ENCODE data around the gene PRR14L. TPM values are rescaled to one million over a fixed set of nuclear protein-coding genes. Genes with fewer than 3 reads are reported as not detected.
"Not testable (repeated sequence)": the region's sequence is repeated elsewhere in the genome, so short reads cannot be mapped to it uniquely, and the experiment has no call there.

PRR14L gene
- total and polyA plus RNA-seq, 9 donors: 12.4 to 19.7 (median 15.3) TPM

- peaks cover 30% of the 10 kb centered on the region for H3K36me3 ChIP-seq (ENCODE audit: control insufficient read depth, insufficient read depth, low read length)
Measured at GRCh38 chr22:31726692-31727091, 23.2 kb downstream of the PRR14L start.

GRCh38 chr22:31723723-31724122, 26.2 kb downstream of the PRR14L start:
- Histone ChIP-seq H3K4me3 (ENCODE audit: low read length) (no peak overlapping the region), H3K36me3 (ENCODE audit: control insufficient read depth, insufficient read depth, low read length) (peaks cover 44% of the 10 kb centered on the region), H3K27me3 (ENCODE audit: control insufficient read depth, insufficient read depth, low read length) (no peaks in the 10 kb centered on the region), H3K27ac (ENCODE audit: low read length) (no peak overlapping the region), H3K9me3 (replicated peaks; ENCODE audit: control insufficient read depth, low read depth, low read length) (no peaks in the 10 kb centered on the region), H3K4me1 (ENCODE audit: control insufficient read depth, insufficient read depth, low read length) (peaks cover 4% of the 10 kb centered on the region)
- DNase-seq: no peak
- 93% methylated on average over 2 of the region's 5 CpGs for WGBS (ENCODE audit: insufficient coverage)

More at GRCh38 chr22:31726692-31727091, 23.2 kb downstream of the PRR14L start:
- H3K27ac ChIP-seq (ENCODE audit: low read length): no peak overlapping the region
- no peaks in the 10 kb centered on the region for H3K9me3 ChIP-seq (replicated peaks; ENCODE audit: control insufficient read depth, low read depth, low read length)
- no peak for DNase-seq
- WGBS (ENCODE audit: insufficient coverage): 66% methylated on average over 3 of the region's 3 CpGs
- no peak overlapping the region for H3K4me3 ChIP-seq (ENCODE audit: low read length)
- H3K4me1 ChIP-seq (ENCODE audit: control insufficient read depth, insufficient read depth, low read length): peaks cover 4% of the 10 kb centered on the region
- no peaks in the 10 kb centered on the region for H3K27me3 ChIP-seq (ENCODE audit: control insufficient read depth, insufficient read depth, low read length)

GRCh38 chr22:31719850-31720471, 30.0 kb downstream of the PRR14L start:
- 80% methylated on average over 2 of the region's 7 CpGs for WGBS (ENCODE audit: insufficient coverage)
- H3K36me3 ChIP-seq (ENCODE audit: control insufficient read depth, insufficient read depth, low read length): peaks cover 47% of the 10 kb centered on the region
- no peaks in the 10 kb centered on the region for H3K4me1 ChIP-seq (ENCODE audit: control insufficient read depth, insufficient read depth, low read length)
- no peak for DNase-seq
- no peaks in the 10 kb centered on the region for H3K27me3 ChIP-seq (ENCODE audit: control insufficient read depth, insufficient read depth, low read length)
- no peaks in the 10 kb centered on the region for H3K9me3 ChIP-seq (replicated peaks; ENCODE audit: control insufficient read depth, low read depth, low read length)
- no peak overlapping the region for H3K4me3 ChIP-seq (ENCODE audit: low read length)
- H3K27ac ChIP-seq (ENCODE audit: low read length): no peak overlapping the region

- 94% methylated on average over 5 of the region's 5 CpGs for WGBS (ENCODE audit: insufficient coverage)
- no peaks in the 10 kb centered on the region for H3K4me1 ChIP-seq (ENCODE audit: control insufficient read depth, insufficient read depth, low read length)
- no peaks in the 10 kb centered on the region for H3K27me3 ChIP-seq (ENCODE audit: control insufficient read depth, insufficient read depth, low read length)
- H3K36me3 ChIP-seq (ENCODE audit: control insufficient read depth, insufficient read depth, low read length): peaks cover 60% of the 10 kb centered on the region
- DNase-seq: no peak
- no peaks in the 10 kb centered on the region for H3K9me3 ChIP-seq (replicated peaks; ENCODE audit: control insufficient read depth, low read depth, low read length)
- H3K27ac ChIP-seq (ENCODE audit: low read length): no peak overlapping the region
- H3K4me3 ChIP-seq (ENCODE audit: low read length): no peak overlapping the region
Measured at GRCh38 chr22:31715147-31715778, 34.7 kb downstream of the PRR14L start.

- H3K27ac ChIP-seq (ENCODE audit: low read length); H3K4me1 ChIP-seq (ENCODE audit: control insufficient read depth, insufficient read depth, low read length); H3K27me3 ChIP-seq (ENCODE audit: control insufficient read depth, insufficient read depth, low read length); H3K4me3 ChIP-seq (ENCODE audit: low read length); DNase-seq; H3K9me3 ChIP-seq (replicated peaks; ENCODE audit: control insufficient read depth, low read depth, low read length): not testable (repeated sequence)
- 100% methylated on average over 2 of the region's 12 CpGs for WGBS (ENCODE audit: insufficient coverage)
- peaks cover 55% of the 10 kb centered on the region for H3K36me3 ChIP-seq (ENCODE audit: control insufficient read depth, insufficient read depth, low read length)
Measured at GRCh38 chr22:31711226-31711625, 38.7 kb downstream of the PRR14L start.

- no peaks in the 10 kb centered on the region for H3K27me3 ChIP-seq (ENCODE audit: control insufficient read depth, insufficient read depth, low read length)
- H3K36me3 ChIP-seq (ENCODE audit: control insufficient read depth, insufficient read depth, low read length): peaks cover 37% of the 10 kb centered on the region
- WGBS (ENCODE audit: insufficient coverage): 40% methylated on average over 1 of the region's 8 CpGs
- no peaks in the 10 kb centered on the region for H3K4me1 ChIP-seq (ENCODE audit: control insufficient read depth, insufficient read depth, low read length)
- no peak for DNase-seq
- H3K27ac ChIP-seq (ENCODE audit: low read length): no peak overlapping the region
- no peak overlapping the region for H3K4me3 ChIP-seq (ENCODE audit: low read length)
- H3K9me3 ChIP-seq (replicated peaks; ENCODE audit: control insufficient read depth, low read depth, low read length): no peaks in the 10 kb centered on the region
Measured at GRCh38 chr22:31707519-31707918, 42.4 kb downstream of the PRR14L start.

GRCh38 chr22:31695423-31695822, 54.5 kb downstream of the PRR14L start:
- Histone ChIP-seq H3K27ac (ENCODE audit: low read length) (no peak overlapping the region), H3K36me3 (ENCODE audit: control insufficient read depth, insufficient read depth, low read length) (peaks cover 38% of the 10 kb centered on the region), H3K9me3 (replicated peaks; ENCODE audit: control insufficient read depth, low read depth, low read length) (no peaks in the 10 kb centered on the region), H3K27me3 (ENCODE audit: control insufficient read depth, insufficient read depth, low read length) (no peaks in the 10 kb centered on the region), H3K4me1 (ENCODE audit: control insufficient read depth, insufficient read depth, low read length) (no peaks in the 10 kb centered on the region), H3K4me3 (ENCODE audit: low read length) (no peak overlapping the region)
- 100% methylated on average over 1 of the region's 4 CpGs for WGBS (ENCODE audit: insufficient coverage)
- no peak for DNase-seq

GRCh38 chr22:31694046-31694445, 55.9 kb downstream of the PRR14L start:
- not testable (repeated sequence) for H3K9me3 ChIP-seq (replicated peaks; ENCODE audit: control insufficient read depth, low read depth, low read length); H3K4me1 ChIP-seq (ENCODE audit: control insufficient read depth, insufficient read depth, low read length); DNase-seq; H3K27ac ChIP-seq (ENCODE audit: low read length); H3K4me3 ChIP-seq (ENCODE audit: low read length); H3K27me3 ChIP-seq (ENCODE audit: control insufficient read depth, insufficient read depth, low read length)
- H3K36me3 ChIP-seq (ENCODE audit: control insufficient read depth, insufficient read depth, low read length): peaks cover 38% of the 10 kb centered on the region
- WGBS (ENCODE audit: insufficient coverage): 98% methylated on average over 9 of the region's 11 CpGs

GRCh38 chr22:31692186-31692886, 57.6 kb downstream of the PRR14L start:
- no peak for DNase-seq
- H3K27ac ChIP-seq (ENCODE audit: low read length): no peak overlapping the region
- peaks cover 37% of the 10 kb centered on the region for H3K36me3 ChIP-seq (ENCODE audit: control insufficient read depth, insufficient read depth, low read length)

GRCh38 chr22:31691408-31691807, 58.5 kb downstream of the PRR14L start:
- 100% methylated on average over 1 of the region's 3 CpGs for WGBS (ENCODE audit: insufficient coverage)
- Histone ChIP-seq H3K27ac (ENCODE audit: low read length) (no peak overlapping the region), H3K4me1 (ENCODE audit: control insufficient read depth, insufficient read depth, low read length) (no peaks in the 10 kb centered on the region), H3K4me3 (ENCODE audit: low read length) (no peak overlapping the region), H3K27me3 (ENCODE audit: control insufficient read depth, insufficient read depth, low read length) (no peaks in the 10 kb centered on the region), H3K36me3 (ENCODE audit: control insufficient read depth, insufficient read depth, low read length) (peaks cover 33% of the 10 kb centered on the region), H3K9me3 (replicated peaks; ENCODE audit: control insufficient read depth, low read depth, low read length) (no peaks in the 10 kb centered on the region)
- DNase-seq: no peak

More at GRCh38 chr22:31692186-31692886, 57.6 kb downstream of the PRR14L start:
- Histone ChIP-seq H3K27me3 (ENCODE audit: control insufficient read depth, insufficient read depth, low read length) (no peaks in the 10 kb centered on the region), H3K9me3 (replicated peaks; ENCODE audit: control insufficient read depth, low read depth, low read length) (no peaks in the 10 kb centered on the region), H3K4me3 (ENCODE audit: low read length) (no peak overlapping the region), H3K4me1 (ENCODE audit: control insufficient read depth, insufficient read depth, low read length) (no peaks in the 10 kb centered on the region)
- no CpG with 5 or more reads among the region's 1 CpG for WGBS (ENCODE audit: insufficient coverage)

All from muscle of leg (tissue), 11 donors.